Spinal cord (tissue), 10 donors: ENCODE data around the gene TMEM184A. TPM values are rescaled to one million over a fixed set of nuclear protein-coding genes. Genes with fewer than 3 reads are reported as not detected.
"Not testable (repeated sequence)": the region's sequence is repeated elsewhere in the genome, so short reads cannot be mapped to it uniquely, and the experiment has no call there.

Experiments
- DNase-seq, 6 donors: peaks; one replicate each; pipeline versions ENCODE4 v3.0.0 to v3.0.0-alpha.2; 2013 to 2015; ENCODE audit warnings: low spot score in 6 of 6, low read depth in 4 of 6
- H3K27ac ChIP-seq: one replicate; pipeline ENCODE4 v1.5.1; 2013; ENCODE audit warnings: low read depth, low read length, control low read depth
- H3K27me3 ChIP-seq: one replicate; pipeline ENCODE4 v1.6.1; 2013; ENCODE audit warnings: low read length; ENCODE audit not compliant: control insufficient read depth, insufficient read depth
- H3K36me3 ChIP-seq: one replicate; pipeline ENCODE4 v1.6.1; 2013; ENCODE audit warnings: low read length; ENCODE audit not compliant: control insufficient read depth, insufficient read depth
- H3K4me1 ChIP-seq: one replicate; pipeline ENCODE4 v1.6.1; 2013; ENCODE audit warnings: low read length; ENCODE audit not compliant: control insufficient read depth, insufficient read depth
- H3K4me3 ChIP-seq: one replicate; pipeline ENCODE4 v1.5.1; 2013; ENCODE audit warnings: low read depth, low read length, control low read depth
- H3K9me3 ChIP-seq: one replicate; pipeline ENCODE4 v1.6.1; 2013; ENCODE audit warnings: low read length; ENCODE audit not compliant: control insufficient read depth, insufficient read depth
- WGBS: methylation state at CpG from one replicate; pipeline ENCODE4 v1.1.5; 2013; ENCODE audit warnings: missing lambda C conversion rate; ENCODE audit not compliant: insufficient coverage; 5-methylcytosine and 5-hydroxymethylcytosine counted together
- polyA plus RNA-seq, 2 donors: library from polyadenylated mRNA; unstranded; fragments of 120-200 nt; gene quantifications; one replicate each; pipeline ENCODE4 v1.2.1, GENCODE V29; 2013; ENCODE audit not compliant: insufficient read length in 2 of 2
- total RNA-seq, 2 donors: library from RNA; depleted of rRNA in 1 of 2; stranded (reverse); fragments of 120-200 nt in 1 of 2; fragments of >200 nt in 1 of 2; gene quantifications; one replicate each; pipeline versions ENCODE4 v1.2.3 to v1.2.4, GENCODE V29; 2013 to 2014
- donor health status: healthy.

The TMEM184A gene
- total and polyA plus RNA-seq, 4 donors = 0.20 to 2.3 (median 0.54) TPM

DNA sequence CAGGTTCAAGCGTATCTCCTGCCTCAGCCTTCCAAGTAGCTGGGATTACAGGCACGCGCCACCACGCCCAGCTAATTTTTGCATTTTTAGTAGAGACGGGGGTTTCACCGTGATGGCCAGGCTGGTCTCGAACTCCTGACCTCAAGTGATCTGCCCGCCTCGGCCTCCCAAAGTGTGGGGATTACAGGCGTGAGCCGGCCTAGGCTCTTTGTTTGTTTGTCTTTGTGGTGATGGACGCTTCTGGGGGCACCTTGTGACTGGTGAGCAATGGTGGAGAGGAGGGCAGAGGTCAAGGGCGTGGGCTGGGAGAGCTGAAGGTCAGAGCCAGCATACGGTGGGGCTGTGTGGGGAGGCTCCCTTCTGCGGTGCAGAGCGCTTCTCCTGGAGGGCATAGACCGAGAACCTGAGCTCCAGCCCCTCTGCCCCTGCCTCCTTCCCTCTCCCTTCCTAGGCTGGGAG, 40.5 kb downstream of the TMEM184A start:
- peaks cover 12% of the 10 kb centered on the region for H3K4me1 ChIP-seq

DNA sequence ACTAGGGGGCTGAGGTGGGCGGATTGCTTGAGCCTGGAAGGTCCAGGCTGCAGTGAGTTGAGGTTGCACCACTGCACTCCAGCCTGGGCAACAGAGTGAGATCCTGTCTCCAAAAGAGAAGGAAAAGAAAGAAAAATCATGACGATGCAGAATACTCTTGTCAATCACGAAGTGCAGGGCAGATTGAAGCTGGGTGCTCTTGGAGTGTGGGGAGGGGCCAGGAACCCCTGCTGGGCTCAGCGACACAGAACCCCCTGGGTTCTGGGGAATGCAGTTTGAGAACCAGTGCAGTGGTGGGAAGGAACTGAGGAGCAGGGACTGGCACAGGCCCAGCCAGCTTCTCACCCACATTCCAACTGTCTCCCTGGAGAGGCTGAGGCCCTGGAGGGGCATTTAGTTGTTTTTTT, 41.0 kb downstream of the TMEM184A start:
- WGBS = 73% methylated on average over 4 of the region's 4 CpGs
- Histone ChIP-seq H3K4me3 (no peak overlapping the region), H3K27ac (no peak overlapping the region), H3K9me3 (no peaks in the 10 kb centered on the region), H3K36me3 (no peaks in the 10 kb centered on the region), H3K27me3 (no peaks in the 10 kb centered on the region), H3K4me1 (peaks cover 12% of the 10 kb centered on the region)
- DNase-seq = no peak

More for the DNA sequence above, 40.5 kb downstream of the TMEM184A start:
- not testable (repeated sequence) for H3K36me3 ChIP-seq, DNase-seq, H3K4me3 ChIP-seq, H3K27me3 ChIP-seq, H3K9me3 ChIP-seq, H3K27ac ChIP-seq
- 68% methylated on average over 13 of the region's 17 CpGs for WGBS

DNA sequence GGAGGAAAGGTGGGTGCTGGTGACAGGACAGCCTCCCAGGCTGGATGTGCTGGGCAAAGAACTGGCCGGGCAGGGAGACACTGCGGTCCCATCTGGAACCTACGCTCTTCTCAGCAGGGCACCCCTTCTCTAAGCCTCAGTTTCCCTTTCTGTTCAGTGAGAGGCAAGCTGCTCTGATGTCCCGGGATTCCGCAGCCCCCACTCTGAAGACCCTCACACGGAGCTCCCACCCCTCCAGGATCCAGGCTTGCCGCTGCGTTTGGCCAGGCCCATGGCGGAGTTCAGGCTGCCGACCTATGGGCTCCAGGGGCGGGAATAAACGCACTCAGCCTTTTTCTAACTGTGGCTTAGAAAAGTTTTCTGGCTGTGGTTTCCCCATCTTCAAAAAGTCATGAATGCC, 41.6 kb downstream of the TMEM184A start:
- H3K4me1 ChIP-seq = peaks cover 12% of the 10 kb centered on the region
- no peaks in the 10 kb centered on the region for H3K9me3 ChIP-seq
- no peak for DNase-seq
- no peak overlapping the region for H3K27ac ChIP-seq
- no peaks in the 10 kb centered on the region for H3K36me3 ChIP-seq
- WGBS = 81% methylated on average over 12 of the region's 12 CpGs
- no peaks in the 10 kb centered on the region for H3K27me3 ChIP-seq
- no peak overlapping the region for H3K4me3 ChIP-seq

DNA sequence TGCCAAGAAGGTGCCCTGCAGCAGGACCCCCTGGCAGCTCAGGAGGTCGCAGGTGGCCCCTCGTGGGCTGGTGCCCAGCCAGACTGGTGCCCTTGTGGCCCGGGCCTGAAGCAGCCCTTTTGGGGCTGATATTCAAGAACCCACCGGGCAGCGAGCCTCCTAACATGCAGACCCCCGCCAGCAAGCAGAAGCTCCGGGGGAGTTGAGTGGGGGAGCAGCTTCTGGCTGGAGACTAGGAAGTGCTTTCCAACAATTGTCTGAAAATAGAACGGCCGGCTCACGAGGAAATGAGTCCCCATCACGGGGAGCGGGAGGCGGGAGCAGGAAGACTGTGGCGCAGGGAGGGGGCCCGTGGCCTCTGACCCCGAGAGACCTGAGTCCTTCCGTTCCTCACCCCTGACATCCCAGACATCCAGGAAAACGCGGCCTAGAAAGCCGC, 42.3 kb downstream of the TMEM184A start:
- no peaks in the 10 kb centered on the region for H3K27me3 ChIP-seq
- no peak overlapping the region for H3K4me3 ChIP-seq
- H3K9me3 ChIP-seq = no peaks in the 10 kb centered on the region
- no peaks in the 10 kb centered on the region for H3K36me3 ChIP-seq
- peaks cover 12% of the 10 kb centered on the region for H3K4me1 ChIP-seq
- no peak for DNase-seq
- 58% methylated on average over 13 of the region's 20 CpGs for WGBS
- peak overlapping the region; percentile 22 for H3K27ac ChIP-seq

DNA sequence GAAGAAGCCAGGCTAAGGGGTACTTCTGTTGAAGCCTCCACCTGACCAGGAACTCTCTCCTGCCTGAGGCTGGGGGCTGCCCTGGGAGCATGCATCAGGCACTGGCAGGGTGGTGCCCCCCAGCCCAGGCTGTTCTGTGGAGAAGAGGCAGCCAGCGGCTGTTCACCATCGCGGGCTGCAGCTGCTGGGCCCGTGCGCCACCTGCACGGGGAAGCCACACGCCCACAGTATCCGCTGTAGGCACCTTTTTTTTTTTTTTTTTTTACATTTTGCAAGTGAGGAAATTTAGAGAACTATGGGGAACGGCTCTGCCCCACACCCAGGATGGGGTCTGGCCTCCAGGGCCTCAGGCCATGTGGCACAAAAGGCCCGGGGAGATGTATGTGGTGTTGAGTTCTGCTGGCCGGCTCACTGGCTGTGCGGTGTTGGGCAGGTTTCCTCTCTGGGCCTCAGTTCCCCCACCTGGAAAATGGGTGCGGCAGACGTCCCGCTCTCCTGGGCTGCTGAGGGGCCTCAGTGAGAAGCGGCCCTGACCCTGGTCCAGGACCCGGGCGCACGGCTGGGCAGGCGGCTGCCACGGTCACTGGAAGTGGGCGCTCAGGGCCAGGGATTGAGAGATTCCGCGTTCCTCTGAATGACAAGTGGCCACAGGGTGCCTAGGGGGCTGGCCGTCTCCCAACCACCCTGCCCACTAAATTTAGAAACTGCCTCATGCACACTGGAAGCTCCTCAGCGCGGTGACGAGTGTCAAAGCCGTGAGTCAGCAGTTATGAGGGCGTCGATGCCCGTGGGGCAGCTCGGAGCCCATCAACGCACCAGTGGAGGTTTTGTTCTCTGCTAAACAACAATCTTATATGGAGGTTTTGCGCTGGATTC, 43.0 kb downstream of the TMEM184A start:
- Histone ChIP-seq H3K27me3 (no peaks in the 10 kb centered on the region), H3K27ac (peak overlapping the region; percentile 22), H3K9me3 (no peaks in the 10 kb centered on the region), H3K4me3 (no peak overlapping the region), H3K36me3 (no peaks in the 10 kb centered on the region), H3K4me1 (peaks cover 12% of the 10 kb centered on the region)
- no peak for DNase-seq
- 70% methylated on average over 27 of the region's 35 CpGs for WGBS

DNA sequence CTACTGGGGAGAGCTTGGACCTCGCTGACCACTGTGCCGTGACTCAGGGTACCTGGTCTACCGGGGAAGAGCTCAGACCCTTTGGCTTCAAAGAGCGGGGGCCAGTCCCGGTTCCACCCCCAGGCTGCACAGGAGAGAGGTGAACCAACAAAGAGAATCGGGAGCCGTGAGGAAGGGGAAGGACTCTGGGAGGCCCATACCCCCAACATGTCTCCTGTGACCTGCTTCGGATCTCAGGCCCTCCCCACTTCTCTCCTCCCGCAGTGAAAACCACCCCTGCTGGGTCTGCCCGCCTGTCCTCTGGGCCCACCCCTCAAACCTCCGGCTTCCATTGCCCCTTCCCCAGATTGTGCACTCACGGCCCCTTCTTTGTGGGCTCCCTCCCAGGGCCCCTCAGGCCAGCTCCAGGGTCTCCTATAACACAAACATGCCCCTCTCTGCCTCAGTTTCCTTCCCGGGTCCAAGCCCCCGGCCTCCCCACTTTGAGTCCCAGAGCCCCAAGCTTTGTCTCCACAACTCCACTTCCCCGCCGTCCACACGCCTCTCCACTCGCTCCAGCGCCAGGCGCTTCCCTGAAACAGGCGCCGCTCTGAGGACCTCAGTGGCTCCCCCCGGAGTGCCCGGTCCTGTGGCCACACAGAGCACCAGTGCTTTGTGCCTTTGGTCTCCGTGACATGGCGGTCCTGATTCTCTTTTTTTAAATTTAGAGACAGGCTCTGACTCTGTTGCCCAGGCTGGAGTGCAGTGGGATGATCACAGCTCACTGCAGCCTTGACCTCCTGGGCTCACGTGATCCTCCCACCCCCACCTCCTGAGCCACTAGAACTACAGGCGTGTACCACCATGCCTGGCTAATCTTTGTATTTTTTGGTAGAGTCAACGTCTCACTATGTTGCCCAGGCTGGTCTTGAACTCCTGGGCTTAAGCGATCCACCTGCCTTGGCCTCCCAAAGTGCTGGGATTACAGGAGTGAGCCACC, 44.3 kb downstream of the TMEM184A start:
- no peak overlapping the region for H3K27ac ChIP-seq
- 83% methylated on average over 30 of the region's 30 CpGs for WGBS

DNA sequence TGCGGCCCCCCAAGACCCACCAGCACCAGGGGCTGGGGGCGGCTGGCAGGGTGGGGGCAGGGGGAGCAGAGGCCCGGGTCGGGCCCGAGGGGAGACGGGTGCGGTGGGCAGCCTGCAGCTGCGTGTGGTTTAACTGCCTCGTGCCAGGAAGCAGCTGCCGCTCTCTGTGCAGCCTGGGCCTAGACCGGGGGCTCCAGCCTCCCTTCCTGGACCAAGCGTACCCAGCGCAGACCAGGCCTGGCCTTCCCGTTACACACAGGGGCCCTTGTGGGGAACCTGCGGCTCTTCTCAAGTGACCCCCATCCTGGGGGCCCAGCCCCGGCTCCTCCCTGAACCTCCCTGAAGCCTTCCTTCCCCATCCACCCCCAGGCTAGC, 45.2 kb downstream of the TMEM184A start:
- H3K36me3 ChIP-seq = no peaks in the 10 kb centered on the region
- no peaks in the 10 kb centered on the region for H3K9me3 ChIP-seq
- no peak for DNase-seq
- H3K4me3 ChIP-seq = no peak overlapping the region
- peaks cover 15% of the 10 kb centered on the region for H3K4me1 ChIP-seq
- no peaks in the 10 kb centered on the region for H3K27me3 ChIP-seq
- H3K27ac ChIP-seq = no peak overlapping the region
- WGBS = 78% methylated on average over 16 of the region's 16 CpGs

More for the DNA sequence above, 44.3 kb downstream of the TMEM184A start:
- Histone ChIP-seq H3K36me3 (no peaks in the 10 kb centered on the region), H3K4me1 (peaks cover 14% of the 10 kb centered on the region), H3K9me3 (no peaks in the 10 kb centered on the region), H3K4me3 (no peak overlapping the region), H3K27me3 (no peaks in the 10 kb centered on the region)
- no peak for DNase-seq

DNA sequence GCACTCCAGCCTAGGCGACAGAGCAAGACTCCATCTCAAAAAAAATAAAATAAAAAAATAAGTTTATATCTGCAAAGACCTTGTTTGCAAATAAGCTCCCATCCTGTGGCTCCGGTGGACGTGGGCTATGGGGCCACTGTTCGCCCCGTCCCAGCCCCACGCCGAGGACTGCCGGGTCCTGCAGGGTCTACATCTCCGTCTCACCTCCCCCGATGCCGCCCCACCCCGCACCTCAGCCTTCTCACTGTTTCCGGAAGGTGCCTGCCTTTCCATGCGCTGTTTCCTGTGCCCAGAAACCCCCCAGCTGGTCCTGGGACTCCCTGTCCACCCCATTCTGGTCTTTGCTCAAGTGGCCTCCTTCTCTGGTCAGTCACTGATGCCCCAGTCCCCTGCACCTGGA, 46.8 kb downstream of the TMEM184A start:
- WGBS = 95% methylated on average over 13 of the region's 14 CpGs
- DNase-seq = no peak
- no peak overlapping the region for H3K4me3 ChIP-seq

DNA sequence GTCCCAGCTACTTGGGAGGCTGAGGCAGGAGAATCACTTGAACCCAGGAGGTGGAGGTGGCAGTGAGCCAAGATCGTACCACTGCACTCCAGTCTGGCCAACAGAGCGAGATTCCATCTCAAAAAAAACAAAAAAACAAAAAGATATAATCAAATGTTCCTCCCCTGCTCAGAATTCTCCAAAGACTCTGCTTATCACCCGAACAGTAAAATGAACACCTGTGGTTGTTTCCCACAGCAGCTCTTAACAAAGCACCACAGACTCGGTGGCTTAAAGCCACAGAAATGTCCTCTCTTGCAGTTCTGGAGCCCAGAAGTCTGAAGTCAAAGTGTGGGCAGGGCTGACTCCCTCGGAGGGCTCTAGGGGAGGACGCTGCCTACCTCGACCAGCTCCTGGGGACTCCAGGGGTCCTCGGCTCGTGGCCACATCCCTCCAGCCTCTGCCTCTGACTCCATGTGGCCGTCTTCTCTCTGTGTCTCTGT, 47.7 kb downstream of the TMEM184A start:
- WGBS = 81% methylated on average over 10 of the region's 10 CpGs
- DNase-seq = no peak
- Histone ChIP-seq H3K36me3 (peaks cover 2% of the 10 kb centered on the region), H3K4me1 (peaks cover 16% of the 10 kb centered on the region), H3K27me3 (no peaks in the 10 kb centered on the region), H3K9me3 (no peaks in the 10 kb centered on the region), H3K27ac (no peak overlapping the region), H3K4me3 (no peak overlapping the region)

More for the DNA sequence above, 46.8 kb downstream of the TMEM184A start:
- Histone ChIP-seq H3K27ac (no peak overlapping the region), H3K4me1 (peaks cover 18% of the 10 kb centered on the region), H3K27me3 (no peaks in the 10 kb centered on the region), H3K36me3 (no peaks in the 10 kb centered on the region), H3K9me3 (no peaks in the 10 kb centered on the region)
